Activated CD4-positive, alpha-beta T cell treated with anti-CD3 and anti-CD28 coated beads for 1 hour (primary cell): ENCODE data around the gene DNAJC6.
"Not testable (repeated sequence)": the region's sequence is repeated elsewhere in the genome, so short reads cannot be mapped to it uniquely, and the experiment has no call there.

Experiments
- DNase-seq: peaks from one replicate; pipeline ENCODE4 v3.0.0-alpha.2; 2020

Gene DNAJC6

GRCh38 chr1:65435987-65436386, 126.6 kb downstream of the DNAJC6 start:
- no peak for DNase-seq

- DNase-seq, result no peak
These were observed 128.3 kb downstream of the DNAJC6 start for GRCh38 chr1:65437616-65438015.

GRCh38 chr1:65440322-65440900, 131.1 kb downstream of the DNAJC6 start:
- no peak for DNase-seq

- DNase-seq, result no peak
These were observed 131.6 kb downstream of the DNAJC6 start for GRCh38 chr1:65440915-65441314.

- DNase-seq, result no peak
These were observed 132.1 kb downstream of the DNAJC6 start for GRCh38 chr1:65441464-65441863.

- no peak for DNase-seq
These were observed 133.1 kb downstream of the DNAJC6 start for GRCh38 chr1:65442442-65442841.

- no peak for DNase-seq
These were observed 134.3 kb downstream of the DNAJC6 start for GRCh38 chr1:65443647-65444046.

GRCh38 chr1:65444128-65444640, 134.8 kb downstream of the DNAJC6 start:
- no peak for DNase-seq

GRCh38 chr1:65445837-65446236, 136.5 kb downstream of the DNAJC6 start:
- DNase-seq, result no peak

GRCh38 chr1:65449214-65449823, 140.0 kb downstream of the DNAJC6 start:
- no peak for DNase-seq

- not testable (repeated sequence) for DNase-seq
These were observed 146.3 kb downstream of the DNAJC6 start for GRCh38 chr1:65455678-65456077.

GRCh38 chr1:65456481-65456880, 147.1 kb downstream of the DNAJC6 start:
- DNase-seq, result no peak

GRCh38 chr1:65457868-65458267, 148.5 kb downstream of the DNAJC6 start:
- DNase-seq, result no peak

- no peak for DNase-seq
These were observed 149.5 kb downstream of the DNAJC6 start for GRCh38 chr1:65458730-65459396.

- DNase-seq, result no peak
These were observed 150.0 kb downstream of the DNAJC6 start for GRCh38 chr1:65459397-65459768.
